SK-N-SH (cell line): ENCODE results near the gene MAX.

Source experiments
- EP300 ChIP-seq, 2 experiments: IDR thresholded peaks; 2 replicates each; pipeline versions ENCODE4 v1.4.0 to v1.6.1; 2012; ENCODE audit warnings: borderline replicate concordance in 1 of 2, low read depth in 1 of 2, low read length in 1 of 2
- EZH2phosphoT487 ChIP-seq: fragments of 200-600 bp; sonication (generic); IDR thresholded peaks from 2 replicates; pipeline ENCODE4 v1.6.1; 2017; ENCODE audit warnings: low read depth, mixed run types, mild to moderate bottlenecking, antibody characterized with exemption, moderate library complexity, borderline replicate concordance
- GATA2 ChIP-seq: sonication (generic); formaldehyde crosslinking; IDR thresholded peaks from 2 replicates; pipeline ENCODE4 v1.5.0; 2020; ENCODE audit warnings: mild to moderate bottlenecking, missing genetic modification reagents
- JUND ChIP-seq: IDR thresholded peaks from 2 replicates; pipeline ENCODE4 v1.4.0; 2012
- NFIC ChIP-seq: IDR thresholded peaks from 2 replicates; pipeline ENCODE4 v1.4.0; 2012; ENCODE audit warnings: borderline replicate concordance
- POLR2AphosphoS5 ChIP-seq: IDR thresholded peaks from 2 replicates; pipeline ENCODE4 v1.6.1; 2012; ENCODE audit warnings: low read depth, low read length
- SIN3A ChIP-seq: IDR thresholded peaks from 2 replicates; pipeline ENCODE4 v1.6.1; 2012; ENCODE audit warnings: low read depth, mild to moderate bottlenecking, low read length, moderate library complexity, borderline replicate concordance
- TAF1 ChIP-seq: IDR thresholded peaks from 2 replicates; pipeline ENCODE4 v1.6.1; 2012; ENCODE audit warnings: low read depth, mild to moderate bottlenecking, low read length, moderate library complexity, borderline replicate concordance
- YY1 ChIP-seq: IDR thresholded peaks from 2 replicates; pipeline ENCODE4 v1.4.0; 2012; ENCODE audit warnings: low read depth, mild to moderate bottlenecking
- TF ChIP-seq, protein P1 (sequence below): fragments of 200-600 bp; sonication (generic); IDR thresholded peaks from 2 replicates; pipeline ENCODE4 v1.6.1; 2017; ENCODE audit warnings: antibody characterized with exemption, mild to moderate bottlenecking, moderate library complexity
- TF ChIP-seq, protein P2 (sequence below): IDR thresholded peaks from 2 replicates; pipeline ENCODE4 v1.4.0; 2012; ENCODE audit warnings: low read depth
- TF ChIP-seq, protein P3 (sequence below): IDR thresholded peaks from 2 replicates; pipeline ENCODE4 v1.4.0; 2012; ENCODE audit warnings: low read depth, borderline replicate concordance
- TF ChIP-seq, protein P4 (sequence below): fragments of 150-350 bp; IDR thresholded peaks from 2 replicates; pipeline ENCODE4 v1.6.1; 2016; ENCODE audit warnings: mild to moderate bottlenecking, low read depth, low read length

DNA sequence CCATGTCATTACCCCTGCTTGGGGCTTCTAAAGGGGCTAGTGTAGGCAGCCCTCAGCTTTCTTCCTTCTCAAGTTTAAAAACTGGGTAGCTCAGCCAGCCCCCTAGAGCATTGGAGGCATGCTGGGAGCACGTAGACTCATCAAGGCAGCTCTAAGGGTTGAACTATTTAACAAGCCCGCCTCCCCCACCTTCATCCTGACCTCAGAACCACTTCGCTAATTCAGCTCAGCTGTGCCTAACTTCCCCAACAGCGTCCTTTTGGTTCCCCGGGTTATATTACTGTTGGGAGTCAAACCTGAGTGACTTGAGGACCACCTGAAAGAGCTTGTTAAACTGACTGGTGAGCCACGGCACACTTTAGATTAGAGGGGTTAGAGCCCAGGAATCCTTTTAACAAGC lies 30.1 kb downstream of the MAX start:
- TF ChIP-seq YY1 (no peak), EP300 (IDR thresholded peaks at IDR 0.05; ENCODE audit: borderline replicate concordance in 1 of 2, low read depth in 1 of 2, low read length in 1 of 2) (no peak), POLR2AphosphoS5 (no peak), EZH2phosphoT487 (no peak), JUND (no peak), TAF1 (no peak), GATA2 (CRISPR knock-in tag) (no peak), SIN3A (no peak), NFIC (no peak)
- TF ChIP-seq, protein P1, sequence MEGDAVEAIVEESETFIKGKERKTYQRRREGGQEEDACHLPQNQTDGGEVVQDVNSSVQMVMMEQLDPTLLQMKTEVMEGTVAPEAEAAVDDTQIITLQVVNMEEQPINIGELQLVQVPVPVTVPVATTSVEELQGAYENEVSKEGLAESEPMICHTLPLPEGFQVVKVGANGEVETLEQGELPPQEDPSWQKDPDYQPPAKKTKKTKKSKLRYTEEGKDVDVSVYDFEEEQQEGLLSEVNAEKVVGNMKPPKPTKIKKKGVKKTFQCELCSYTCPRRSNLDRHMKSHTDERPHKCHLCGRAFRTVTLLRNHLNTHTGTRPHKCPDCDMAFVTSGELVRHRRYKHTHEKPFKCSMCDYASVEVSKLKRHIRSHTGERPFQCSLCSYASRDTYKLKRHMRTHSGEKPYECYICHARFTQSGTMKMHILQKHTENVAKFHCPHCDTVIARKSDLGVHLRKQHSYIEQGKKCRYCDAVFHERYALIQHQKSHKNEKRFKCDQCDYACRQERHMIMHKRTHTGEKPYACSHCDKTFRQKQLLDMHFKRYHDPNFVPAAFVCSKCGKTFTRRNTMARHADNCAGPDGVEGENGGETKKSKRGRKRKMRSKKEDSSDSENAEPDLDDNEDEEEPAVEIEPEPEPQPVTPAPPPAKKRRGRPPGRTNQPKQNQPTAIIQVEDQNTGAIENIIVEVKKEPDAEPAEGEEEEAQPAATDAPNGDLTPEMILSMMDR, result no peak
- TF ChIP-seq, protein P2, sequence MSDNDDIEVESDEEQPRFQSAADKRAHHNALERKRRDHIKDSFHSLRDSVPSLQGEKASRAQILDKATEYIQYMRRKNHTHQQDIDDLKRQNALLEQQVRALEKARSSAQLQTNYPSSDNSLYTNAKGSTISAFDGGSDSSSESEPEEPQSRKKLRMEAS, result no peak
- TF ChIP-seq, protein P3, sequence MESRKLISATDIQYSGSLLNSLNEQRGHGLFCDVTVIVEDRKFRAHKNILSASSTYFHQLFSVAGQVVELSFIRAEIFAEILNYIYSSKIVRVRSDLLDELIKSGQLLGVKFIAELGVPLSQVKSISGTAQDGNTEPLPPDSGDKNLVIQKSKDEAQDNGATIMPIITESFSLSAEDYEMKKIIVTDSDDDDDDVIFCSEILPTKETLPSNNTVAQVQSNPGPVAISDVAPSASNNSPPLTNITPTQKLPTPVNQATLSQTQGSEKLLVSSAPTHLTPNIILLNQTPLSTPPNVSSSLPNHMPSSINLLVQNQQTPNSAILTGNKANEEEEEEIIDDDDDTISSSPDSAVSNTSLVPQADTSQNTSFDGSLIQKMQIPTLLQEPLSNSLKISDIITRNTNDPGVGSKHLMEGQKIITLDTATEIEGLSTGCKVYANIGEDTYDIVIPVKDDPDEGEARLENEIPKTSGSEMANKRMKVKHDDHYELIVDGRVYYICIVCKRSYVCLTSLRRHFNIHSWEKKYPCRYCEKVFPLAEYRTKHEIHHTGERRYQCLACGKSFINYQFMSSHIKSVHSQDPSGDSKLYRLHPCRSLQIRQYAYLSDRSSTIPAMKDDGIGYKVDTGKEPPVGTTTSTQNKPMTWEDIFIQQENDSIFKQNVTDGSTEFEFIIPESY, result no peak
- TF ChIP-seq, protein P4, sequence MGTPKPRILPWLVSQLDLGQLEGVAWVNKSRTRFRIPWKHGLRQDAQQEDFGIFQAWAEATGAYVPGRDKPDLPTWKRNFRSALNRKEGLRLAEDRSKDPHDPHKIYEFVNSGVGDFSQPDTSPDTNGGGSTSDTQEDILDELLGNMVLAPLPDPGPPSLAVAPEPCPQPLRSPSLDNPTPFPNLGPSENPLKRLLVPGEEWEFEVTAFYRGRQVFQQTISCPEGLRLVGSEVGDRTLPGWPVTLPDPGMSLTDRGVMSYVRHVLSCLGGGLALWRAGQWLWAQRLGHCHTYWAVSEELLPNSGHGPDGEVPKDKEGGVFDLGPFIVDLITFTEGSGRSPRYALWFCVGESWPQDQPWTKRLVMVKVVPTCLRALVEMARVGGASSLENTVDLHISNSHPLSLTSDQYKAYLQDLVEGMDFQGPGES, result no peak
